Astrocyte of the hippocampus (primary cell): Measurements from ENCODE around the gene ACAA1.

Experiments used
- DNase-seq: peaks from one replicate; pipeline ENCODE4 v3.0.0; 2011; ENCODE audit warnings: low read depth, low spot score

The ACAA1 gene

GRCh38 chr3:38119821-38120692 is 16.9 kb downstream of the ACAA1 start:
- DNase-seq: no peak

GRCh38 chr3:38119248-38119544 is 17.7 kb downstream of the ACAA1 start:
- DNase-seq: no peak

- DNase-seq: no peak
Measured at GRCh38 chr3:38118421-38119247, 18.3 kb downstream of the ACAA1 start.

DNA sequence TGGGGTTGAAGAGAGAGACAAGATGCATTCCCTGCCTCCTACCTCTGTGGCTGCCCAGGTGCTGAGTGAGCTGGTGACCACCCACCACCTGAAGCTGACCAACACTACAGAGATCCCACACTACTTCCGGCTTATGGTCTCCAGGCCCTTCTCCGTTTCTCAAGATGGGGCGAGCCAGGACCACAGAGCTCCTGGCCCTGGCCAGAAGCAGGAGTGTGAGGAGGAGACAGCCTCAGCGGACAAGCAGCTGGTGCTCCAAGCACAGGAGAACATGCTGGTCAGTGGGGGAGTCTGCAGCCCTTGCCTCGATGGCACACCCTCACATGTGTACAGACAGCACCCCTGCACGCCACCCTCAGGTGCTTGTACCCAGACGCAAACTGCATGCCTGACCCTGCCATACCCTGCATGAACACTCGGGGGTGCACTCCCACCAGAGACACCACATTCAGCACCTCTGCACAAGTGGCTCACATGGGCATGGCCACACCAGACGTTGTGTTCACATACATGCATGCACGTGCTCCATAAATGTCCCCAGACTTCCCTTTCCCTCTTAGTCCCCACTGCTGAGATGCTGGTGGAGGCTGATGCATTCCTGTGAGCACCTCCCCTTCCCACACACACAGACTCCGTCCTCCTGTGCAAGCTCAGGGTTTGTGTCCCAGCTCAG is 19.0 kb downstream of the ACAA1 start:
- DNase-seq: peak; percentile 69

GRCh38 chr3:38117163-38117716 is 19.7 kb downstream of the ACAA1 start:
- DNase-seq: peak; percentile 26

- no peak for DNase-seq
Measured at GRCh38 chr3:38116471-38117162, 20.3 kb downstream of the ACAA1 start.

- no peak for DNase-seq
Measured at GRCh38 chr3:38115645-38116427, 21.1 kb downstream of the ACAA1 start.

GRCh38 chr3:38114875-38115644 is 21.9 kb downstream of the ACAA1 start:
- DNase-seq: no peak

DNA sequence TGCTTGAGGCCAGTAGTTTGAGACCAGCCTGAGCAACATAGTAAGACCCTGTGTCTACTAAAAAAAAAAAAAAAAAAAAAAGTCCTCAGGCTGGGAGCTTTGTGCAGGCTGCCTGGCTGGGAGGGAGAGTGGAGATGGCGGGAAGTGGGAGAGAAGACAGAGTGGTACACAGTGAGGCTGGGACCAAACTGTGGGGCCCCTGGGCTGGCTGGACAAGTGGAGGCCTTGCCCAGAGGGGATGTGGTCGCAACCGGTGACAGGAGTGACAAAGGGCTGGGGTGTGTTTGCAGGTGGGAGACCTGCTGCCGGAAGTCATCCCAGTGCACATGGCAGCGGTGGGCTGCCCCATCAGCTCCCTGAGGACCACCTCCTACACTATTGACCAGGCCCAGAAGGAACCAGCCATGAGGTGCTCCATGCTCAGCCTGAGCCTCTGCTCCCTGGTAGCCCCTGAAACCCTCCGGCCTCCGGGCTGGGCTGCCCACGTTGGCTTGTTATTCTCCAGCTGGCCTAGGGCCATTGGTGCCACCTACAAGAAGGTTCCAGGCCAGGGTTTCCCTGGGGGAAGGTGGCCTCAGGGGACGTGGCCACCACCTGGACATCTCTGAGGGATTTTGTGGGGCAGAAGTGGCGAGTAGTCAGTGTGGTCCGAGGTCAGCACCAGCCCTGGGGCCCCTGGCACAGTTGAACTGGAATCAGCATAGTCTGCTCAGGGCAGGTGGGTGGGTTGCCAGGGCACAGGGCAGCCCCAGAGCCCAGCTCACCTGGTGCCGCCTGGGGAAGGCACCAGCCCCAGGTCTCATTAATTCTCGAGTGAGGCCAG is 22.7 kb downstream of the ACAA1 start:
- DNase-seq: no peak

DNA sequence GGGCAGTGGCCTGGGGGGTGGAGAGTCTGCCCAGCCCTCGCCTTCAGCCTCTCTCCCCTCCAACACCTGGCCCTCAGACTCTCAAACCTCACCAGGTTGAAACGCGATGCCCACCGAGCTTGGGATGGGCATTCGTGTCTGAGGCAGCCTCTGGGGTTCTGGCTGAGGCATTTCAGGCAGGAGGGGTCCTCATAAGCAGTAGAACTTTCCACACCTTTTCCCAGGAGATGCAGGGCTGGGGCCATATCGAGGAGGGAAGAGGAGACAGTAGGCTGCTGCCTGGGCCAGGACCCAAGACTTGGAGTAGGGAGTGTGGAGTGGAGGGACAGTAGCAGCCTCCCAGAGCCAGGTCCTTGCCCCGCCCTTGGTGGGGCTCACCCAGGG is 24.6 kb downstream of the ACAA1 start:
- DNase-seq: no peak

- DNase-seq: no peak
Measured at GRCh38 chr3:38111696-38112377, 25.1 kb downstream of the ACAA1 start.

- DNase-seq: no peak
Measured at GRCh38 chr3:38111201-38111600, 25.7 kb downstream of the ACAA1 start.

DNA sequence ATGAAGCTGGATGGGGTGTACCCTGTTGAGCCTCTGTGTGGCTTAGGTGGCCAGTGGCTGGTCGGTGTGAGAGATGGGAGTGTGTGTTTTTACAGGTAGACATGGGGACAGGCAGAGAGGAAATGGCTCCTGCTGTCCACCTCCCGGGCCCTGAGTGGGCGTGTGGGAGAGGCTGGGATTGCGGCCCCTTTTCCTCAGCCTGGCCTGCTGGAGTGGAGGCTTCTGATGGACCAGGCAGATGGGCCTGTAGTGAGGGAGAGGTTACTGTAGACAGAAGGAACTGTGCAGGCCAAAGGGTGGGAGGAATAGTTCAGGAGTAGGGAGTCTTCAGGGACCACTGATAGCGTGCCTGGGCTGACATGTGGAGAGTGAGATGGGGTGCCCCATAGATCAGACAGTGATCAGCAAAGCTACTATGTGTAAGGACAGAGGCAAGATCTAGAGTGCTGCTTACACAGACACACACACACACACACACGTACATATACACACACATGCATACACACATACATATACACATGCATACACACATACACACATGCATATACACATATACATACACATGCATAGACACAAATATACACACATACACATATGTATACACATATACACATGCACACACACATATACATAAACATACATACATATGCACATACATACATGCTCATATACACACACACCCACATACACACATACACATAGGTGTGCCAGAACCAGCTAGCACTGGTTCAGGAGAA is 26.4 kb downstream of the ACAA1 start:
- DNase-seq: no peak

DNA sequence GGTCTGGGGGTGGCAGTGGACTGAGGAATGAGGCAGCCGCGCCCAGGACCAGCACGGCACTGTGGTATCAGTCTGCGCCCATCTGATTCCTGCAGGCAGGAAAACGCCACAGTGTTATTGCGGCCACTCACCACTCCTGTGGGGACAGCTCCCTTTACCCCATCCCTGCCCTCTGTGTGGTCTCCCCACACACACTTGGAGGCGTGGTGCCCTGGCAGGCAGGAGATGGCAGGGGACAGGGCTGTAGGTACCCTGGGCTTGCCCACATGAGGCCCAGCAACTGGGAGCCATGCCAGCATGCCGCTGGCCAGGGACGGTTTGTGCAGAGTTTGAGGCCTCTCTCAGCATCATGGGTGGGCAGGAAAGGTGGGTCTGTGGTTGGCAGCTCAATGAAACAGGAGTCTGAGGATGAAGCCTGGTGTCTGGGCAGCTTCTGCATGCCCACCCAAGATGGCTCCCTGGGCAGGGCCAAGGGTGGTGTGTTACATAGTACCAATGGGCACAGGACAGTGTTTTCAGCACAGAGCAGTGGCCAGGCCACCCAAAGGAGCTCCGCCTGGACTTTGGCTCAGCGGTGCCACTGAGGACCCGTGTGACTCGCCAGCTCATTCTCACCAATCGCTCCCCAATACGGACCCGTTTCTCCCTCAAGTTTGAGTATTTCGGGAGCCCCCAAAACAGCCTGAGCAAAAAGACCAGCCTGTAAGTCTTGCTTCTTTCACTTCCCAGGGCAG is 27.2 kb downstream of the ACAA1 start:
- DNase-seq: no peak

DNA sequence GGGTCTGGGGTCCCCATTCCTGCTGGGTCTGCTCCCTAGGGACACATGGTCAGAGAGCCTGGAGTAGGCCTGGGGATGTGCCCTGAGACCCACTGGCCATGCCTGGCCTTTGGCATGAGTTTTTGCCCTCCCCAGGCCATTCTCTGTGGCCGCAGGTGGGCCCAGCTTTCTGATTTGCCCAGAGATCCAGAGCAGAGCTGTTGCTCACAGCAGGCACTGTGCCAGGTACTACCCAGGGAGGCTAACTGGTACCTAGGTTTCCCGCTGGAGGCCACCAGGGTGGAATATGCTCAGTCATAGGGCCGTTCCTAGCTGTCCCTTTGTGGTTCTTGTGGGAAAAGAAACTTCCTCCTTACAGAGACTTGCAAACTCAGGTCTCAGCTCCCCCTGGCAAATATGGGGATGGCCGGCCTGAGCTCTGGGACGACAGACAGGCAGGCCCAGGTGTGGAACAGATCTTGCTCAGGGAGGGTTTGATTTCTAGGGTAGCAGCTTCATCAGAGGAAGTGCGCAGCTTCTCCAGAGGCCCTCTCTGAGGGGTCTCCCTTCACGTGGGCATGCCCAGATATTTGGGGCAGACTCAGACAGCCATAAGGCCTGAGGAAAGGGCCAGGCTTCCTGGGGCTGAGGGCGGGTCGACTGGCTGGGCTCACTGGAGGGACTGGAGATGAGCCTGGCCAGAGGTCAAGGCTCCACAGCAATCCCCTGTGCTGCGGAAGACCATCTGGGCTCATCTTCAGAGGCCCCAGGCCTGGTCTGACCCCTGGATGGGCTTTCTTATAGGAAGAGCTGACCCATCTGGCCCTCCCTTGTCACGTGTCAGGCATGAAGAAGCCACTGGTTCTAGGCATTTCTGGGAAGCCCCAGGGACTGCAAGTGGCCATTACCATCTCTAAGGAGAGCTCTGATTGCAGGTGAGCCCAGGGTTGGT is 28.0 kb downstream of the ACAA1 start:
- DNase-seq: no peak
